LNCaP clone FGC (cell line): ENCODE measurements around the gene TAF1.
"Not testable (repeated sequence)": the region's sequence is repeated elsewhere in the genome, so short reads cannot be mapped to it uniquely, and the experiment has no call there.

ENCODE experiments used
- DNase-seq: peaks from one replicate; pipeline ENCODE4 v3.0.0-alpha.2; 2011; ENCODE audit warnings: low read depth
- H3K4me3 ChIP-seq: 2 replicates; pipeline ENCODE4 v1.5.1; 2011; ENCODE audit warnings: mild to moderate bottlenecking, low read depth, low read length, control low read depth
- CTCF ChIP-seq: IDR thresholded peaks from 2 replicates; pipeline ENCODE4 v1.5.1; 2012; ENCODE audit warnings: mild to moderate bottlenecking; ENCODE audit not compliant: control insufficient read depth, insufficient read depth; ENCODE audit errors: extremely low read depth

The TAF1 gene

GRCh38 chrX:71393919-71394318 is 27.8 kb downstream of the TAF1 start:
- no peak overlapping the region for H3K4me3 ChIP-seq
- DNase-seq: no peak
- TF ChIP-seq CTCF: no peak

DNA sequence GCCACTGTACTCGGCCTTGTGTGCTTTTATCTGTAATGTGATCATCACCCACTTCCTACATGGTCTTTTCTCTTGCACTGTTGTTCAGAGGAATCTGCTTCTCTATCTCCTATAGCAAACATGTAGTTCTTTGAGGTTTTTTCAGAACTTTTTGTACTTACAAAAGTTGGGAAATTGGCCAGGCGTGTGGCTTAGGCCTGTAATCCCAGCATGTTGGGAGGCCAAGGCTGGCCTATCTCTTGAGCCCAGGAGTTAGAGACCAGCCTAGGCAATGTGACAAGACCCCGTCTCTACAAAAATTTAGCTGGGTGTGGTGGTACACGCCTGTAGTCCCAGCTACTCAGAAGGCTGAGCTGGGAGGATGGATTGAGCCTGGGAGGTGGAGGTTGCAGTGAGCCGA is 30.4 kb downstream of the TAF1 start:
- DNase-seq: no peak
- H3K4me3 ChIP-seq: no peak overlapping the region
- no peak for TF ChIP-seq CTCF

- no peak for DNase-seq
- no peak for TF ChIP-seq CTCF
- H3K4me3 ChIP-seq: no peak overlapping the region
These were observed 34.6 kb downstream of the TAF1 start for GRCh38 chrX:71400710-71401109.

DNA sequence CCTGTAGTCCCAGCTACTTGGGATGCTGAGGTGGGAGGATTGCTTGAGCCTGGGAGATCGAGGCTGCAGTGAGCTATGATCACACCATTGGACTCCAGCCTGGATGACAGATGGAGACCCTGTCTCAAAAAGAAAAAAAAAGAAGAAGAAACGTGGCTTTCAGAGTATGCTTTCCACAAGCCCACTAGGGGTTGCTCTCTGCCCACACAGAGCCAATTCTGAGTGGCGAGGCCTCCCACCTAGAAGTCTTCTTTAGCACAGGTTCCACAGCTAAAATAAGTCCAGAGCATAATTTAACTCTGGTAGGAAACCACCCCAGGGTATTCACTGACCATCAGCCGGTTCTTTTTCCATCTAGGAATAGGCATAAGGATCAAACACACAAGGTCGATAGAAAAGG is 50.1 kb downstream of the TAF1 start:
- DNase-seq, H3K4me3 ChIP-seq: not testable (repeated sequence)

- TF ChIP-seq CTCF: no peak
- H3K4me3 ChIP-seq: no peak overlapping the region
- no peak for DNase-seq
These were observed 54.5 kb downstream of the TAF1 start for GRCh38 chrX:71420686-71421085.

DNA sequence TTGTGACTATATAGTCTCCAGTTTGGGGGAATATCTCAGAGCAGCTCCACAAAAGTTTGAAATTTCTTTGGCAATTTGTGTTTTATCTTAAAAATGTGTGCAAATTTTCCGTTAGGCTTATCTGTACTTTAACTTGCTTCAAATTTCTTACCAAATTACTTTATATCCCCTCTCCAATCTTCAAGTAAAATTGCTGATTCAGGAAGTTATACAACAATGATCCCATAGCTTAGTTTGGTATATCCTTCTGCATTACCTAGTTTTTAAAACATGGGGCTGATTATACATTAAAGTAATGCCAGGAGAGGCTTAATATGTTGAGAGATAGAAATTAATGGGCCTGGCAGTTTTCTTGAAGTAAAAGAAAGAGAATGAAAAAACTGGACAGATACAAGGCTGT is 66.6 kb downstream of the TAF1 start:
- no peak for TF ChIP-seq CTCF
- H3K4me3 ChIP-seq: no peak overlapping the region
- no peak for DNase-seq

- DNase-seq: no peak
- no peak overlapping the region for H3K4me3 ChIP-seq
- no peak for TF ChIP-seq CTCF
These were observed 72.6 kb downstream of the TAF1 start for GRCh38 chrX:71438750-71439149.

- no peak for TF ChIP-seq CTCF
- no peak overlapping the region for H3K4me3 ChIP-seq
- DNase-seq: no peak
These were observed 73.3 kb downstream of the TAF1 start for GRCh38 chrX:71439420-71439819.
